GM12875 (cell line): Measurements from ENCODE around the gene CHCHD3.

ENCODE experiments used
- H3K4me3 ChIP-seq: one replicate; pipeline ENCODE4 v1.5.1; 2011; ENCODE audit warnings: low read depth, low read length, control low read depth
- CTCF ChIP-seq: IDR thresholded peaks from 2 replicates; pipeline ENCODE4 v1.5.1; 2011; ENCODE audit warnings: low read depth, mild to moderate bottlenecking, control low read depth, inconsistent platforms, low read length, moderate library complexity, borderline replicate concordance; ENCODE audit not compliant: insufficient read depth

CHCHD3 gene

DNA sequence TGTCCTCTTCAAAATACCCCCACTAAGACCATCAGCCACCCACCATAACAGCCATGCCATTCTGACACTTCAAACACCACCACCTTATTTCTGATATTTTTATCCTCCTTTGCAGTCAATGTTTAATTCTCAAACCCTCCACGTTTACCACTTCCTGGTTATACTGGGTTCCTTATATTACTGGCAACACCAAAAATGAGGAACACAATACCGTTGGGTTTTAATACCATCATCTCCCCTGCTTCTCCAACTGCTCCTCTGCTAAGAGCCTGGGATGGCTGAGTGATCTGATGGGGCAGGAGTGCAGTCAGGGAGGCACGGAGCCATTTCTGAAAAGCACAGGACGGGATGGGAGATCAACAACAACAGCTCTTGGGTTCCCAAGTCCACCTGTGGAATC is 140.5 kb downstream of the CHCHD3 start:
- no peak overlapping the region for H3K4me3 ChIP-seq
- TF ChIP-seq CTCF = no peak

DNA sequence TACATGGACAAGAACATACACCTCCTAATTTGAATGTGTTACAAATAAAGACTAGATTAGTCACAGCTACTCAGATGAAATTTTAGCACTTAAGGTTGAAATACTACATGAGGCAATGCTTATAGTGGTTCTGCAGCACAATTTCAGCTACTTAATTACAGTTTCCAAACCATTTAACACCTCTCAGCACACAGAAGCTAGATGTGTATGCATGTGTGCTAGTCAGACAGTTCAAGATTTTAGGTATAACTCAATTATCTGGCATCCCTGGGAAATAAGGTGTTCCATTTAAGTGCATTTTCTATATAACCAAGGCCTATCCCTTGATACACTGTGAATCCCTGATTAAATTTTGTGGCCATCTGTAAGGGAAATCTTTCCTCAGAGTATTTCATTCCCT is 141.8 kb downstream of the CHCHD3 start:
- TF ChIP-seq CTCF = no peak
- no peak overlapping the region for H3K4me3 ChIP-seq

DNA sequence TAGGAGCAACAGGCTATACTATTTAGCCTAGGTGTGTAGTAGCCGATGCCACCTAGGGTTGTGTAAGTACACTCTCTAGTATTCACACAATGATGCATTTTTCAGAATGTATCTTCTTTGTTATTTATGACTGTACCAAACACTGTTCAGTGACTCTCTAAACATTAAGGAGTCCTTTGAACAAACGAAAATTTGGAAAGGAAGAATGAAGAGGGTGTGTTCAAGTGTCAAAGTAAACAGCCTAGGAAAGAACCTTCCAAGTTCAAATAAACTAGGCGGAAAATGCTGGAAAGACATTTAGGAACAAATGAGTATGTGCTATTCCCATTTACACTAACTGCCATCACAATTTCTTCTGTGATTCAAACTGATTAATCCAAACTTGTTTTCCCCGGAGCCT is 142.4 kb downstream of the CHCHD3 start:
- H3K4me3 ChIP-seq = no peak overlapping the region
- TF ChIP-seq CTCF = no peak

DNA sequence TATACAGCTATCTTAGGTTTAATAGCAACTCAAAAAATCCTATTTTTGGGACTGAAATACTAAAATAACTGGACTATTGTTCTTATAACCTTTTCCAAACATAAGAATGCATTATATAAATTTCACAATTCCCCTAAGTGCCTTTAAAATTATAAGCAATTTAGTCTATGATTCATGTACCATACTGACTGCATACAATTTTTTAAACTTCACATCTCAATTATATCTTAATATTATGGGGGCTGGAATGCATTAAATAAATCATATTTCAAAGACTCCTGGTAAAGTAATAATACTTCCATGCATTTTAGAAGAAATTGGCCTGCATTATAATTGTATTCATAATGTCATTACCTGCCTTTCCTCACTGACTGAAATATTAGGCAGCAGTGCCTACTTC is 144.6 kb downstream of the CHCHD3 start:
- H3K4me3 ChIP-seq = no peak overlapping the region
- TF ChIP-seq CTCF = no peak

DNA sequence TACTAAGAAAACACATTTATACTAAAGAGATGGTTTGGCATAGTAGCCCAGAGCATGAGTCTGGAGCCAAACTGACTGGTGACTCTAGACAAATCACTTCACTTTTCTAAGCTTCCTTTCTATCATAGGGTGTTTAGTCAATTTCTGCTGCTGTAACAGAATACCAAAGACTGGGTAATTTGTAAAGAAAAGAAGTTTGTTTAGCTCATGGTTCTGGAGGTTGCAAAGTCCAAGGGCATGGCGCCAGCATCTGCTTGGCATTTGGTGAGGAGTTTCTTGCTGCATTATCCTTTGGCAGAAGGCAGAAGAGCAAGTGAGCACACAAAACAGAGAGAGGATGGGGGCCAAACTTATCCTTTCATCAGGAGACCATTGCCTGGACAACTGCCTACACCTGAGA is 146.3 kb downstream of the CHCHD3 start:
- TF ChIP-seq CTCF = no peak

GRCh38 chr7:132934017-132934416 is 147.9 kb downstream of the CHCHD3 start:
- TF ChIP-seq CTCF = no peak
- H3K4me3 ChIP-seq = no peak overlapping the region

More for the DNA sequence above, 146.3 kb downstream of the CHCHD3 start:
- H3K4me3 ChIP-seq = no peak overlapping the region

- no peak overlapping the region for H3K4me3 ChIP-seq
- TF ChIP-seq CTCF = no peak
These were observed 148.8 kb downstream of the CHCHD3 start for GRCh38 chr7:132933072-132933458.
